Skin of body (tissue), 3 donors: Measurements from ENCODE around the gene FXR2. TPM values are rescaled to one million over a fixed set of nuclear protein-coding genes. Genes with fewer than 3 reads are reported as not detected.

Experiments
- DNase-seq: peaks from one replicate; lab custom pipeline; 2025; lab: John Stamatoyannopoulos, UW
- small RNA-seq: library from RNA; depleted of rRNA; stranded (forward); fragments of <200 nt; gene quantifications from one replicate; pipeline ENCODE3, GENCODE V24; 2014; ENCODE audit warnings: low replicate concordance
- total RNA-seq: library from RNA; depleted of rRNA; stranded (reverse); fragments of >200 nt; gene quantifications from one replicate; pipeline ENCODE4 v1.2.3, GENCODE V29; 2014

Gene FXR2
- total RNA-seq, 1 donor from 2014 or later = 25.5 TPM

GRCh38 chr17:7552621-7553051, 62.1 kb downstream of the FXR2 start:
- peak; percentile 33 for DNase-seq

GRCh38 chr17:7551396-7551795, 63.3 kb downstream of the FXR2 start:
- no peak for DNase-seq

DNA sequence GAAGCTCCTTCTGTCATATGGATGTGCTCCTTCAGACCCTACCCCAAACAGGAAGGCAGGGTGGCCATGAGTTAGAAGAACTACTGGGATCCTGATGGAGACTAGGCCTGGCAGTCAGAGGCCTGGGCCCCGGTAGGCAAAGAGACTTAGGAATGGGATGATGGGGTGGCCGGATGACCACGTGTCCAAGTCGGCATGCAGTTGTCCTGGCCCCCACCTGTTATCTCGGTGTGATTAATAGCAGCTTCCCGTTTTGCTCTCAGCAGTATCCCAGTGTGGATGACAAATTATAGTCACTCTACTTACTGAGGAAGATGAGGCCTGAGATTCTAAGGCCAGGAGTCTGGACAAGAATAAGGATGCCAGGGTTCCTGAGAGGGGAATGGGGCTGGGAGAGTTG, 64.4 kb downstream of the FXR2 start:
- DNase-seq = no peak

DNA sequence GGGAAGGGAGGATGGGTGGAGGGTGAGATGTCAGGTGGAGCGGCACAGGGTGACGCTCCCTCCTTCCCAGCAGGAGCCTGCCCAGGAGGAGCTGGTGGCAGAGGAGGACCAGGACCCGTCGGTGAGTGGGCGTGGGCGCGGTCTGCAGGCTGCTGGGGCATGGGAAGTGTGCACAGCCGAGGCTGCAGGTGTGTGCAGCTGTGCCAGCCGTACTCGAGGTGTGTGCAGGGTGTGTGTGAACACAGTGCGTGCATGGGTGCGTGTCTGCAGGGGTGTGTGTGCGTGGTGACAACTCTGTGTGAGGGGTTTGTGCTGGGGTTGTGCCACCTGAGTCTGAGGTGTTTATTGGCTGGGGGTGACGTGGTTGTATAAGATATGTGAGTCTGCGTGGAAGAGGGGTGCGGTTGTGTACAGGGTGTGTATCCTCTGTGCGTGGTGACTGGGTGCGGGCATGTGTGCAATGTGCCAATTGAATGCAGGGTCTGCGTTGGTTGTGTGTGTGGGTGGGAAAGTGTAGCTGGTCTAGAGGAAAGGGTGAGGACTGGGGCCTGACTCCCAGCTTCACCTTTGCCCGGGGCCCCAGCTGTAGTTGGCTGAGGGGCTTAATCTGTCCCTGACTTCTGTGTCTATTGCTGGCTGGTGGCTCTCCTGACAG, 65.2 kb downstream of the FXR2 start:
- no peak for DNase-seq

GRCh38 chr17:7548585-7549400, 65.9 kb downstream of the FXR2 start, which contains the start of gene TNFSF12:
TSS of gene TNFSF12 (plus strand) at chr17:7549058. CDS start at chr17:7549154, 96 bp downstream.
- no peak for DNase-seq

- DNase-seq = no peak
Observed at GRCh38 chr17:7544911-7545310, 69.8 kb downstream of the FXR2 start.

Small RNA genes lying within 50 kb of the gene (small RNA-seq; reads per million reads assigned to genes)
- gene CD68 = not detected
- gene SNORA48 = not detected
- not detected for gene SNORD10

Other genes with a start within 250 kb of the FXR2 start
- 2.5 TPM for gene TNK1, start 233.8 kb downstream of the FXR2 start, total RNA-seq
- gene PLSCR3, start 220.4 kb downstream of the FXR2 start, total RNA-seq = 16.0 TPM
- gene TMEM256, start 210.8 kb downstream of the FXR2 start, total RNA-seq = 75.9 TPM
- 8.8 TPM for gene NLGN2, start 207.1 kb downstream of the FXR2 start, total RNA-seq
- not detected for gene SPEM1, start 194.6 kb downstream of the FXR2 start, total RNA-seq
- gene SPEM2, start 189.3 kb downstream of the FXR2 start, total RNA-seq = not detected
- not detected for gene SPEM3, start 186.0 kb downstream of the FXR2 start, total RNA-seq
- gene TMEM102, start 179.5 kb downstream of the FXR2 start, total RNA-seq = 3.3 TPM
- gene FGF11, start 175.4 kb downstream of the FXR2 start, total RNA-seq = 3.4 TPM
- gene CHRNB1, start 169.8 kb downstream of the FXR2 start, total RNA-seq = 12.5 TPM
- 16.7 TPM for gene ZBTB4, start 135.3 kb downstream of the FXR2 start, total RNA-seq
- gene SLC35G6, start 133.5 kb downstream of the FXR2 start, total RNA-seq = not detected
- 73.0 TPM for gene POLR2A, start 130.5 kb downstream of the FXR2 start, total RNA-seq
- 4.5 TPM for gene TNFSF12, start 65.8 kb downstream of the FXR2 start, total RNA-seq
- gene TNFSF13, start 56.1 kb downstream of the FXR2 start, total RNA-seq = 1.7 TPM
- gene SENP3, start 53.0 kb downstream of the FXR2 start, total RNA-seq = 29.8 TPM
- gene CD68, start 35.3 kb downstream of the FXR2 start, total RNA-seq = 9.2 TPM
- 30.7 TPM for gene MPDU1, start 31.0 kb downstream of the FXR2 start, total RNA-seq
- 7.8 TPM for gene SOX15, start 24.8 kb downstream of the FXR2 start, total RNA-seq
- 33.8 TPM for gene SAT2, start 12.9 kb upstream of the FXR2 start, total RNA-seq
- 0.49 TPM for gene SHBG, start 15.2 kb upstream of the FXR2 start, total RNA-seq
- 2.9 TPM for gene ATP1B2, start 36.0 kb upstream of the FXR2 start, total RNA-seq
- 30.2 TPM for gene TP53, start 72.6 kb upstream of the FXR2 start, total RNA-seq
- gene WRAP53, start 73.6 kb upstream of the FXR2 start, total RNA-seq = 3.2 TPM
- 3.9 TPM for gene EFNB3, start 90.3 kb upstream of the FXR2 start, total RNA-seq
- 0.10 TPM for gene DNAH2, start 102.8 kb upstream of the FXR2 start, total RNA-seq
- 30.6 TPM for gene KDM6B, start 219.3 kb upstream of the FXR2 start, total RNA-seq
- 3.6 TPM for gene TMEM88, start 240.2 kb upstream of the FXR2 start, total RNA-seq
- 39.9 TPM for gene NAA38, start 242.7 kb upstream of the FXR2 start, total RNA-seq
- 7.7 TPM for gene CYB5D1, start 243.1 kb upstream of the FXR2 start, total RNA-seq